NOMO-1 (cell line): ENCODE measurements around the gene KDM1B.

Experiments used
- DNase-seq, 2 experiments: peaks; one replicate each; lab custom pipeline; 2025; ENCODE audit not compliant: unreplicated experiment in 2 of 2; lab: John Stamatoyannopoulos, UW

The KDM1B gene

GRCh38 chr6:18259675-18260447 lies 104.6 kb downstream of the KDM1B start:
- DNase-seq: no peak

GRCh38 chr6:18260448-18261106 lies 105.4 kb downstream of the KDM1B start:
- DNase-seq: peak; percentile 63 to 74

- DNase-seq: no peak
These were observed 106.7 kb downstream of the KDM1B start for GRCh38 chr6:18261877-18262276.

GRCh38 chr6:18262702-18263417 lies 107.6 kb downstream of the KDM1B start:
- DNase-seq: peak in 1 of 2 experiments; percentile 20

- peak in 1 of 2 experiments; percentile 28 for DNase-seq
These were observed 108.4 kb downstream of the KDM1B start for GRCh38 chr6:18263418-18264218.

- peak; percentile 81 to 87 for DNase-seq
These were observed 109.1 kb downstream of the KDM1B start, which contains the start of gene DEK for GRCh38 chr6:18264219-18264922. TSS of gene DEK (minus strand) at chr6:18264530. CDS start at chr6:18263987, 543 bp downstream.

- peak in 1 of 2 experiments; percentile 33 for DNase-seq
These were observed 109.7 kb downstream of the KDM1B start for GRCh38 chr6:18264923-18265377.

- no peak for DNase-seq
These were observed 110.7 kb downstream of the KDM1B start for GRCh38 chr6:18265787-18266522.

- no peak for DNase-seq
These were observed 111.3 kb downstream of the KDM1B start for GRCh38 chr6:18266523-18266912.

- no peak for DNase-seq
These were observed 112.8 kb downstream of the KDM1B start for GRCh38 chr6:18268066-18268465.

GRCh38 chr6:18269253-18269652 lies 114.0 kb downstream of the KDM1B start:
- peak; percentile 19 to 58 for DNase-seq

GRCh38 chr6:18269717-18270116 lies 114.5 kb downstream of the KDM1B start:
- no peak for DNase-seq

GRCh38 chr6:18270216-18270615 lies 115.0 kb downstream of the KDM1B start:
- DNase-seq: no peak
